SU-DHL-6 (cell line): ENCODE measurements around the gene NR2F1-AS1.
A peak's percentile ranks its signal among the peaks of the same experiment; 100 is the strongest.

ENCODE experiments used
- H2AFZ ChIP-seq: fragments of 200-600 bp; sonication (generic); 2 replicates; pipeline ENCODE4 v1.6.1; 2014; ENCODE audit warnings: low read depth, mild to moderate bottlenecking, moderate library complexity, mixed read lengths, antibody characterized with exemption, low read length; ENCODE audit not compliant: severe bottlenecking
- H3F3A ChIP-seq: fragments of 200-600 bp; shearing (Covaris generic); 2 replicates; pipeline ENCODE4 v1.6.0; 2016; ENCODE audit warnings: antibody characterized with exemption, mild to moderate bottlenecking; ENCODE audit not compliant: insufficient read depth
- H3K27ac ChIP-seq: fragments of 200-600 bp; sonication (generic); 2 replicates; pipeline ENCODE4 v1.5.1; 2016; ENCODE audit warnings: low read depth, mild to moderate bottlenecking, low read length, moderate library complexity, mixed read lengths
- H3K27me3 ChIP-seq: fragments of 200-600 bp; sonication (generic), shearing (Covaris generic); 2 replicates; pipeline ENCODE4 v1.6.0; 2014; ENCODE audit warnings: mild to moderate bottlenecking, low read length
- H3K36me3 ChIP-seq: fragments of 200-600 bp; sonication (generic); 2 replicates; pipeline ENCODE4 v1.6.1; 2014; ENCODE audit warnings: mild to moderate bottlenecking, low read length, mixed read lengths
- H3K4me2 ChIP-seq: fragments of 300-600, 200-600 bp; shearing (Covaris generic), sonication (generic); 2 replicates; pipeline ENCODE4 v1.6.0; 2014; ENCODE audit warnings: low read length, low read depth, mild to moderate bottlenecking; ENCODE audit not compliant: poor library complexity, severe bottlenecking
- H3K4me3 ChIP-seq: fragments of 200-600 bp; sonication (generic); 2 replicates; pipeline ENCODE4 v1.5.1; 2014; ENCODE audit warnings: antibody characterized with exemption, low read length, mild to moderate bottlenecking, mixed read lengths; ENCODE audit not compliant: insufficient read depth, poor library complexity, severe bottlenecking
- H3K79me2 ChIP-seq: fragments of 200-600 bp; sonication (generic); 2 replicates; pipeline ENCODE4 v1.6.1; 2014; ENCODE audit warnings: mild to moderate bottlenecking, low read length, moderate library complexity; ENCODE audit not compliant: insufficient read depth
- H3K9ac ChIP-seq: fragments of 200-600 bp; sonication (generic); 2 replicates; pipeline ENCODE4 v1.7.0; 2014; ENCODE audit warnings: mild to moderate bottlenecking, low read length
- H3K9me2 ChIP-seq: fragments of 200-600 bp; sonication (generic); replicated peaks from 2 replicates; pipeline ENCODE4 v1.6.1; 2014; ENCODE audit warnings: low read length; ENCODE audit not compliant: insufficient read depth
- H3K9me3 ChIP-seq: fragments of 200-600 bp; sonication (generic); 2 replicates; pipeline ENCODE4 v1.6.1; 2014; ENCODE audit warnings: low read length, mixed read lengths; ENCODE audit not compliant: insufficient read depth
- H4K20me1 ChIP-seq: fragments of 200-600 bp; sonication (generic); 2 replicates; pipeline ENCODE4 v1.6.1; 2014; ENCODE audit warnings: low read depth, mild to moderate bottlenecking, antibody characterized with exemption, low read length, moderate library complexity, mixed read lengths
- CTCF ChIP-seq: fragments of 200-600 bp; sonication (generic); IDR thresholded peaks from one replicate; pipeline ENCODE4 v1.5.1; 2017; ENCODE audit warnings: antibody characterized with exemption, mild to moderate bottlenecking, low read length, moderate library complexity; ENCODE audit not compliant: insufficient read depth, poor library complexity, severe bottlenecking
- EZH2phosphoT487 ChIP-seq: fragments of 200-600 bp; sonication (generic), shearing (Covaris generic); conservative IDR thresholded peaks from 2 replicates; pipeline ENCODE4 v1.6.1; 2018; ENCODE audit warnings: mild to moderate bottlenecking, antibody characterized with exemption, low read length, moderate library complexity, mixed read lengths

NR2F1-AS1 gene

DNA sequence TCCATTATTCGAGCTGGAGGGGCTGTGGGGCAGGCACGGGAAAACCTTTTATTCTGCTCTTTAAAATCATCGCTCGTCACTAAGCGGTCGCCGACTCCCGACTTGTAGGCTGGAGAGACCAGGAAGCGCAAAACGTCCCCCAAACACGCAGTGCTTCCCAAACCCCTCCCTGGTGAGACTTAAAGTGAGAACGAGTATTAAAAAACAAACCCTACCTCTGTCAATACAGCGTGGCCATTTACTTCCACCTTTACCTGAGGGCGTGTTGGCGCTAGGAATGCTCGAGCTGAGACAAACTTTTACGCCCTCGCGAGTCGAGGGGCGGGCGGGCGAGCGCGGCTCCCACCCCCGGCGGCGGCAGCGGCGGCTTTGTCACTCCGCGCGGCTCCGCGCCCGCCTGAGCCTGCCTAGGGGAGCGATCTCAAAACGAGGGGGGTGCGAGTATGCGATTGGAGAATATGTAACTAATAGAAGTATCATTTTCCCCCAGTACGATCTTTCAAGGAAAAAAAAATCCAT is at the start of gene NR2F1-AS1:
NR2F1-AS1 (minus strand) TSS at position 293 of the 519 bp plus-strand sequence.
- peak within 1 kb of the TSS; percentile 33 for H3K9ac ChIP-seq
- no peaks in the 10 kb centered on the region for H3K27me3 ChIP-seq
- H3K9me2 ChIP-seq = no peaks in the 10 kb centered on the region
- H3K79me2 ChIP-seq = no peaks in the 10 kb centered on the region
- peaks cover 6% of the 10 kb centered on the region; the same call in 1 of the 2 replicates for H3F3A ChIP-seq
- H3K36me3 ChIP-seq = no peaks in the 10 kb centered on the region
- no peak within 1 kb of the TSS for H3K27ac ChIP-seq
- H3K9me3 ChIP-seq = no peaks in the 10 kb centered on the region
- H3K4me3 ChIP-seq = peak within 1 kb of the TSS; percentile 57
- peak within 1 kb of the TSS; percentile 97 for H3K4me2 ChIP-seq
- no peak for TF ChIP-seq CTCF
- TF ChIP-seq EZH2phosphoT487 = no peak
- peak within 1 kb of the TSS; percentile 89 for H2AFZ ChIP-seq
- H4K20me1 ChIP-seq = no peaks in the 10 kb centered on the region

GRCh38 chr5:93626801-93627200 is 45.8 kb upstream of the NR2F1-AS1 start:
- no peak for TF ChIP-seq CTCF
- TF ChIP-seq EZH2phosphoT487 = no peak

GRCh38 chr5:93623153-93623552 is 42.1 kb upstream of the NR2F1-AS1 start:
- H3K9me2 ChIP-seq = no peaks in the 10 kb centered on the region
- no peaks in the 10 kb centered on the region for H4K20me1 ChIP-seq
- no peaks in the 10 kb centered on the region for H3K9me3 ChIP-seq
- H3K9ac ChIP-seq = no peak overlapping the region
- H3K36me3 ChIP-seq = no peaks in the 10 kb centered on the region
- H3K27me3 ChIP-seq = no peaks in the 10 kb centered on the region
- H2AFZ ChIP-seq = no peak overlapping the region
- H3K79me2 ChIP-seq = no peaks in the 10 kb centered on the region
- H3K4me3 ChIP-seq = no peak overlapping the region
- peaks cover 15% of the 10 kb centered on the region; the same call in 1 of the 2 replicates for H3F3A ChIP-seq
- H3K4me2 ChIP-seq = no peak overlapping the region
- no peak overlapping the region for H3K27ac ChIP-seq
- TF ChIP-seq CTCF (no peak), EZH2phosphoT487 (no peak)

More at GRCh38 chr5:93626801-93627200, 45.8 kb upstream of the NR2F1-AS1 start:
- H3K9me3 ChIP-seq = no peaks in the 10 kb centered on the region
- no peak overlapping the region for H3K4me3 ChIP-seq
- no peaks in the 10 kb centered on the region for H3K79me2 ChIP-seq
- H4K20me1 ChIP-seq = no peaks in the 10 kb centered on the region
- H3K9ac ChIP-seq = no peak overlapping the region
- no peak overlapping the region for H3K4me2 ChIP-seq
- H3K36me3 ChIP-seq = no peaks in the 10 kb centered on the region
- H3K27ac ChIP-seq = no peak overlapping the region
- H3F3A ChIP-seq = peaks cover 11% of the 10 kb centered on the region; the same call in 1 of the 2 replicates
- no peaks in the 10 kb centered on the region for H3K9me2 ChIP-seq
- H2AFZ ChIP-seq = no peak overlapping the region
- H3K27me3 ChIP-seq = no peaks in the 10 kb centered on the region
